Neural crest cell (in vitro differentiated cells): ENCODE data around the gene SPATS2. TPM values are rescaled to one million over a fixed set of nuclear protein-coding genes. Genes with fewer than 3 reads are reported as not detected.

Source experiments
- DNase-seq: peaks from one replicate; pipeline ENCODE4 v3.0.0; 2021; ENCODE audit warnings: low read depth, mixed read lengths, low spot score
- H3K27ac Mint-ChIP-seq: one replicate; pipeline ENCODE4 v1.8.0; 2021; ENCODE audit warnings: mild to moderate bottlenecking, mixed read lengths; ENCODE audit not compliant: unreplicated experiment
- H3K27me3 Mint-ChIP-seq: 2 replicates; pipeline ENCODE4 v1.8.0; 2021; ENCODE audit warnings: low read depth, mild to moderate bottlenecking, mixed read lengths
- H3K36me3 Mint-ChIP-seq: 2 replicates; pipeline ENCODE4 v1.8.0; 2021; ENCODE audit warnings: low read depth, mild to moderate bottlenecking, mixed read lengths
- H3K4me1 Mint-ChIP-seq: 2 replicates; pipeline ENCODE4 v1.8.0; 2021; ENCODE audit warnings: mixed read lengths
- H3K4me3 Mint-ChIP-seq: one replicate; pipeline ENCODE4 v1.8.0; 2021; ENCODE audit warnings: mild to moderate bottlenecking, mixed read lengths
- H3K9me3 Mint-ChIP-seq: 2 replicates; pipeline ENCODE4 v1.8.0; 2021; ENCODE audit warnings: mixed read lengths
- CTCF ChIP-seq: fragments of 200-600 bp; sonication (generic); conservative IDR thresholded peaks from 2 replicates; pipeline ENCODE4 v1.5.0; 2021; ENCODE audit warnings: antibody characterized with exemption, mild to moderate bottlenecking
- total RNA-seq: library from RNA; stranded (reverse); gene quantifications from 2 replicates; pipeline ENCODE4 v1.2.1, GENCODE V29; 2021

SPATS2 gene
- total RNA-seq, 1 donor from 2014 or later: 45.2 TPM

- Mint-ChIP-seq H3K27me3 (no peaks in the 10 kb centered on the region), H3K36me3 (peaks cover 2% of the 10 kb centered on the region), H3K27ac (peak overlapping the region; percentile 48), H3K4me3 (no peak overlapping the region), H3K9me3 (no peaks in the 10 kb centered on the region), H3K4me1 (peaks cover 8% of the 10 kb centered on the region)
- no peak for DNase-seq
- TF ChIP-seq CTCF: peak; percentile 52
Measured at GRCh38 chr12:49553512-49554088, 186.3 kb downstream of the SPATS2 start.

GRCh38 chr12:49554266-49554665 is 187.0 kb downstream of the SPATS2 start:
- Mint-ChIP-seq H3K27ac (no peak overlapping the region), H3K36me3 (peaks cover 2% of the 10 kb centered on the region), H3K27me3 (no peaks in the 10 kb centered on the region), H3K4me3 (no peak overlapping the region), H3K9me3 (no peaks in the 10 kb centered on the region), H3K4me1 (peaks cover 8% of the 10 kb centered on the region)
- TF ChIP-seq CTCF: no peak
- no peak for DNase-seq

GRCh38 chr12:49555631-49556390 is 188.5 kb downstream of the SPATS2 start:
- peak overlapping the region; percentile 61 for H3K4me3 Mint-ChIP-seq
- no peak overlapping the region for H3K27ac Mint-ChIP-seq
- no peak for TF ChIP-seq CTCF
- no peak for DNase-seq
- H3K4me1 Mint-ChIP-seq: peaks cover 1% of the 10 kb centered on the region
- H3K36me3 Mint-ChIP-seq: peaks cover 2% of the 10 kb centered on the region
- no peaks in the 10 kb centered on the region for H3K9me3 Mint-ChIP-seq
- no peaks in the 10 kb centered on the region for H3K27me3 Mint-ChIP-seq

- no peaks in the 10 kb centered on the region for H3K9me3 Mint-ChIP-seq
- no peak for DNase-seq
- H3K27ac Mint-ChIP-seq: no peak overlapping the region
- H3K27me3 Mint-ChIP-seq: no peaks in the 10 kb centered on the region
- H3K4me1 Mint-ChIP-seq: no peaks in the 10 kb centered on the region
- no peak overlapping the region for H3K4me3 Mint-ChIP-seq
- H3K36me3 Mint-ChIP-seq: peaks cover 2% of the 10 kb centered on the region
- TF ChIP-seq CTCF: no peak
Measured at GRCh38 chr12:49556391-49557186, 189.3 kb downstream of the SPATS2 start.

GRCh38 chr12:49557187-49557916 is 190.1 kb downstream of the SPATS2 start:
- H3K27me3 Mint-ChIP-seq: no peaks in the 10 kb centered on the region
- no peak overlapping the region for H3K27ac Mint-ChIP-seq
- no peaks in the 10 kb centered on the region for H3K4me1 Mint-ChIP-seq
- H3K36me3 Mint-ChIP-seq: peaks cover 6% of the 10 kb centered on the region
- H3K4me3 Mint-ChIP-seq: no peak overlapping the region
- TF ChIP-seq CTCF: no peak
- H3K9me3 Mint-ChIP-seq: no peaks in the 10 kb centered on the region
- DNase-seq: no peak
